Activated naive CD4-positive, alpha-beta T cell treated with anti-CD3 and anti-CD28 coated beads, Interleukin-2, amount 10 ng/mL, durations not matched to agents 7 days and 5 days (primary cell): ENCODE data around the gene PDE8B.
A peak's percentile ranks its signal among the peaks of the same experiment; 100 is the strongest.

ENCODE experiments used
- CTCF ChIA-PET: fragments of 350-600 bp; sonication (Branson Sonifier 250); formaldehyde crosslinking; loops from one replicate; lab custom pipeline; 2021; ENCODE audit warnings: antibody characterized with exemption; lab: Charles Lee
- DNase-seq: peaks from one replicate; pipeline ENCODE4 v3.0.0-alpha.2; 2020
- H3K27ac Mint-ChIP-seq: one replicate; pipeline ENCODE4 v1.8.0; 2021; ENCODE audit warnings: mild to moderate bottlenecking, moderate library complexity, mixed read lengths
- H3K27me3 Mint-ChIP-seq: one replicate; pipeline ENCODE4 v1.8.0; 2021; ENCODE audit warnings: mild to moderate bottlenecking, mixed read lengths
- H3K36me3 Mint-ChIP-seq: one replicate; pipeline ENCODE4 v1.8.0; 2021; ENCODE audit warnings: mixed read lengths
- H3K4me1 Mint-ChIP-seq: one replicate; pipeline ENCODE4 v1.8.0; 2021; ENCODE audit warnings: mixed read lengths
- H3K4me3 Mint-ChIP-seq: one replicate; pipeline ENCODE4 v1.8.0; 2021; ENCODE audit warnings: mild to moderate bottlenecking, moderate library complexity, mixed read lengths
- H3K9me3 Mint-ChIP-seq: one replicate; pipeline ENCODE4 v1.8.0; 2021; ENCODE audit warnings: mixed read lengths

Gene PDE8B

GRCh38 chr5:77347435-77348098 lies 137.1 kb downstream of the PDE8B start:
- DNase-seq: no peak
- no peaks in the 10 kb centered on the region for H3K36me3 Mint-ChIP-seq

GRCh38 chr5:77353251-77353650 lies 142.8 kb downstream of the PDE8B start:
- H3K27ac Mint-ChIP-seq: no peak overlapping the region
- peaks cover 1% of the 10 kb centered on the region for H3K36me3 Mint-ChIP-seq
- H3K27me3 Mint-ChIP-seq: peaks cover 9% of the 10 kb centered on the region
- no peak for DNase-seq
- peaks cover 24% of the 10 kb centered on the region for H3K4me1 Mint-ChIP-seq
- H3K4me3 Mint-ChIP-seq: no peak overlapping the region
- peaks cover 2% of the 10 kb centered on the region for H3K9me3 Mint-ChIP-seq
- CTCF ChIA-PET: interaction anchor here (1.2 kb wide), 1 partner anchor 84 kb away, joined by 3 read pairs; no protein-coding TSS in a partner anchor

More at GRCh38 chr5:77347435-77348098, 137.1 kb downstream of the PDE8B start:
- CTCF ChIA-PET: interaction anchor here (1.1 kb wide), 1 partner anchor 17 kb away, joined by 3 read pairs; no protein-coding TSS in a partner anchor
- no peaks in the 10 kb centered on the region for H3K9me3 Mint-ChIP-seq
- H3K27ac Mint-ChIP-seq: no peak overlapping the region
- peaks cover 20% of the 10 kb centered on the region for H3K27me3 Mint-ChIP-seq
- H3K4me3 Mint-ChIP-seq: no peak overlapping the region
- no peaks in the 10 kb centered on the region for H3K4me1 Mint-ChIP-seq

GRCh38 chr5:77354454-77354853 lies 144.0 kb downstream of the PDE8B start:
- peaks cover 11% of the 10 kb centered on the region for H3K27me3 Mint-ChIP-seq
- peaks cover 27% of the 10 kb centered on the region for H3K4me1 Mint-ChIP-seq
- peaks cover 3% of the 10 kb centered on the region for H3K9me3 Mint-ChIP-seq
- peaks cover 1% of the 10 kb centered on the region for H3K36me3 Mint-ChIP-seq
- no peak overlapping the region for H3K4me3 Mint-ChIP-seq
- DNase-seq: no peak
- no peak overlapping the region for H3K27ac Mint-ChIP-seq
- CTCF ChIA-PET: no interaction called here

GRCh38 chr5:77355080-77355479 lies 144.6 kb downstream of the PDE8B start:
- Mint-ChIP-seq H3K4me1 (peaks cover 27% of the 10 kb centered on the region), H3K36me3 (peaks cover 1% of the 10 kb centered on the region), H3K27me3 (peaks cover 11% of the 10 kb centered on the region), H3K4me3 (no peak overlapping the region), H3K9me3 (peaks cover 3% of the 10 kb centered on the region), H3K27ac (no peak overlapping the region)
- no peak for DNase-seq
- CTCF ChIA-PET: no interaction called here

GRCh38 chr5:77355751-77356150 lies 145.3 kb downstream of the PDE8B start:
- peaks cover 11% of the 10 kb centered on the region for H3K27me3 Mint-ChIP-seq
- peaks cover 1% of the 10 kb centered on the region for H3K36me3 Mint-ChIP-seq
- DNase-seq: no peak
- no peak overlapping the region for H3K27ac Mint-ChIP-seq
- H3K4me3 Mint-ChIP-seq: no peak overlapping the region
- CTCF ChIA-PET: no interaction called here
- H3K9me3 Mint-ChIP-seq: peaks cover 3% of the 10 kb centered on the region
- peaks cover 27% of the 10 kb centered on the region for H3K4me1 Mint-ChIP-seq

GRCh38 chr5:77356740-77357139 lies 146.3 kb downstream of the PDE8B start:
- CTCF ChIA-PET: no interaction called here
- Mint-ChIP-seq H3K27me3 (peaks cover 8% of the 10 kb centered on the region), H3K36me3 (peaks cover 1% of the 10 kb centered on the region), H3K4me1 (peaks cover 27% of the 10 kb centered on the region), H3K4me3 (no peak overlapping the region), H3K9me3 (peaks cover 3% of the 10 kb centered on the region), H3K27ac (no peak overlapping the region)
- peak; percentile 49 for DNase-seq

GRCh38 chr5:77358255-77359205 lies 148.1 kb downstream of the PDE8B start:
- Mint-ChIP-seq H3K27me3 (peaks cover 8% of the 10 kb centered on the region), H3K27ac (no peak overlapping the region), H3K4me3 (no peak overlapping the region), H3K4me1 (peaks cover 27% of the 10 kb centered on the region), H3K9me3 (peaks cover 3% of the 10 kb centered on the region), H3K36me3 (peaks cover 1% of the 10 kb centered on the region)
- no peak for DNase-seq
- CTCF ChIA-PET: interaction anchor here (0.9 kb wide), 1 partner anchor 202 kb away, joined by 3 read pairs; no protein-coding TSS in a partner anchor

- Mint-ChIP-seq H3K9me3 (peaks cover 3% of the 10 kb centered on the region), H3K4me1 (peaks cover 27% of the 10 kb centered on the region), H3K36me3 (peaks cover 1% of the 10 kb centered on the region), H3K27me3 (peaks cover 8% of the 10 kb centered on the region), H3K4me3 (no peak overlapping the region), H3K27ac (no peak overlapping the region)
- DNase-seq: no peak
- CTCF ChIA-PET: no interaction called here
Observed at GRCh38 chr5:77359231-77359630, 148.8 kb downstream of the PDE8B start.

- CTCF ChIA-PET: interaction anchor here (1.2 kb wide), 1 partner anchor 17 kb away, joined by 3 read pairs; no protein-coding TSS in a partner anchor
- peaks cover 26% of the 10 kb centered on the region for H3K4me1 Mint-ChIP-seq
- H3K9me3 Mint-ChIP-seq: peaks cover 3% of the 10 kb centered on the region
- H3K27me3 Mint-ChIP-seq: peaks cover 3% of the 10 kb centered on the region
- no peak for DNase-seq
- H3K27ac Mint-ChIP-seq: no peak overlapping the region
- H3K36me3 Mint-ChIP-seq: peaks cover 1% of the 10 kb centered on the region
- no peak overlapping the region for H3K4me3 Mint-ChIP-seq
Observed at GRCh38 chr5:77360381-77360780, 149.9 kb downstream of the PDE8B start.

GRCh38 chr5:77360973-77361372 lies 150.5 kb downstream of the PDE8B start:
- CTCF ChIA-PET: interaction anchor here (1.2 kb wide), 1 partner anchor 16 kb away, joined by 3 read pairs; no protein-coding TSS in a partner anchor
- peaks cover 3% of the 10 kb centered on the region for H3K27me3 Mint-ChIP-seq
- no peak overlapping the region for H3K4me3 Mint-ChIP-seq
- H3K27ac Mint-ChIP-seq: no peak overlapping the region
- peaks cover 3% of the 10 kb centered on the region for H3K9me3 Mint-ChIP-seq
- peaks cover 23% of the 10 kb centered on the region for H3K4me1 Mint-ChIP-seq
- H3K36me3 Mint-ChIP-seq: peaks cover 1% of the 10 kb centered on the region
- no peak for DNase-seq

GRCh38 chr5:77366717-77367500 lies 156.4 kb downstream of the PDE8B start:
- no peaks in the 10 kb centered on the region for H3K4me1 Mint-ChIP-seq
- no peaks in the 10 kb centered on the region for H3K36me3 Mint-ChIP-seq
- no peaks in the 10 kb centered on the region for H3K9me3 Mint-ChIP-seq
- H3K4me3 Mint-ChIP-seq: no peak overlapping the region
- CTCF ChIA-PET: no interaction called here
- H3K27me3 Mint-ChIP-seq: no peaks in the 10 kb centered on the region
- no peak for DNase-seq
- H3K27ac Mint-ChIP-seq: no peak overlapping the region

- Mint-ChIP-seq H3K4me3 (no peak overlapping the region), H3K27ac (no peak overlapping the region), H3K9me3 (no peaks in the 10 kb centered on the region), H3K36me3 (no peaks in the 10 kb centered on the region), H3K27me3 (no peaks in the 10 kb centered on the region), H3K4me1 (no peaks in the 10 kb centered on the region)
- CTCF ChIA-PET: no interaction called here
- DNase-seq: no peak
Observed at GRCh38 chr5:77367741-77368140, 157.3 kb downstream of the PDE8B start.

GRCh38 chr5:77368367-77368766 lies 157.9 kb downstream of the PDE8B start:
- Mint-ChIP-seq H3K4me1 (no peaks in the 10 kb centered on the region), H3K9me3 (no peaks in the 10 kb centered on the region), H3K27ac (no peak overlapping the region), H3K4me3 (no peak overlapping the region), H3K36me3 (no peaks in the 10 kb centered on the region), H3K27me3 (no peaks in the 10 kb centered on the region)
- no peak for DNase-seq
- CTCF ChIA-PET: no interaction called here

GRCh38 chr5:77369566-77369965 lies 159.1 kb downstream of the PDE8B start:
- H3K4me1 Mint-ChIP-seq: no peaks in the 10 kb centered on the region
- H3K36me3 Mint-ChIP-seq: no peaks in the 10 kb centered on the region
- DNase-seq: no peak
- no peak overlapping the region for H3K4me3 Mint-ChIP-seq
- no peak overlapping the region for H3K27ac Mint-ChIP-seq
- no peaks in the 10 kb centered on the region for H3K9me3 Mint-ChIP-seq
- peaks cover under 1% of the 10 kb centered on the region for H3K27me3 Mint-ChIP-seq
- CTCF ChIA-PET: no interaction called here
